ENCODE results near the gene TOP3A.
"Not testable (repeated sequence)": the region's sequence is repeated elsewhere in the genome, so short reads cannot be mapped to it uniquely, and the experiment has no call there.

TOP3A gene

GRCh38 chr17:18314731-18315561, at the start of gene TOP3A, which contains the start of gene SMCR8:
TSS of gene TOP3A (minus strand) at chr17:18314994. CDS start at chr17:18314778, 216 bp downstream.
TSS of gene SMCR8 (plus strand) at chr17:18315293. CDS start at chr17:18315790, 497 bp downstream.
- DNase-seq, result peak; percentile 82 to 94

- no peak for DNase-seq
These were observed 49.4 kb upstream of the TOP3A start for GRCh38 chr17:18364166-18364565.

DNA sequence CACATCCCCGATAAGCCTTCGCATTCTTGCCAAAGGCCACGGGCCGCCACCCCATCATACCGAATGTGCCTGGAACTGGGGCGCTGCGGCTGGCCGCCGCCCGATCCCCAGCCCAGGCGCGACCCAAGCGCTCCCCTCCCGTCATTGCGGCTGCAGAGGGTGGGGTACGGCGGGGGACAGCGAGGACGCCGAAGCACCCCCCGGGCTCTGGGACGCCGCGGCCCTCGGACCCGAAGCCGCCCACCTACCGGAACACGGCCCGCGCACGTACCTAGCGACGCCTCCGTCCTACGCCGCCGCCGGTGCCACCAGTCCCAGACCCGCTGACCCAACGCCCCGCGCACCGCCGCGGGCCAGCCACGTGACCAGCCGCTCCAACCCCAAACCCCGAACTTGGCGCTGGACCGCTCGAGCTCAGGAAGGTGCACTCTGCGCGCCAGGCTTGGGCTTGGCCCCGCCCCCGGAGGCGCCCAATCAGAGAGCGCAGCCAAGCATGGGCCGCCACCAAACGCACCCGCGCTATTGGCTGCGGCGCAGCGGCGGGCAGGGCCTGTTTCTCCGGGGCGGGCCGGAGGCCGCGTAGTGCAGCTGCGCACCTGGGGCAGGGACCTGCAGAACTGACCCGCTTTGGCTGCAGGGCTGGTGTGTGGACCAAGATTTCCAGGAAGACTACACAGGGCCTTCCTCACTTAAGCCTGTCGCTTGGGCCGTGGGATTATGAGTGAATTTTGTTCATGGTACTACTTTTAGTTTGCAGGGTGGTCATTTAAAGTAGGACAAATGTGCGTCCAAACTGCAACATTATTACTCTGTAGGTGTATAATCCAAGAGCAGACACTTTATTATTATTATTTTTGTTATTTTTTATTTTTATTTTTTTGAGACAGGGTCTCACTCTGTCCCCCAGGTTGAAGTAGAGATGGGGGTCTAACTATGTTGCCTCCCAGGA, 48.6 kb upstream of the TOP3A start, which contains the start of gene SHMT1:
Gene SHMT1, minus strand, starts transcription at position 450 of the 949 bp plus-strand sequence. CDS start 7,569 bp downstream, outside the sequence.
- DNase-seq, result peak; percentile 82 to 92

- peak in 1 of 2 experiments; percentile 5 for DNase-seq
These were observed 47.9 kb upstream of the TOP3A start for GRCh38 chr17:18362698-18363100.

GRCh38 chr17:18361837-18362697, 47.3 kb upstream of the TOP3A start:
- DNase-seq, result no peak

- no peak for DNase-seq
These were observed 45.7 kb upstream of the TOP3A start for GRCh38 chr17:18360518-18360917.

GRCh38 chr17:18356624-18357023, 41.8 kb upstream of the TOP3A start:
- DNase-seq, result no peak

GRCh38 chr17:18353541-18353940, 38.7 kb upstream of the TOP3A start:
- no peak for DNase-seq

GRCh38 chr17:18344021-18344420, 29.2 kb upstream of the TOP3A start:
- no peak for DNase-seq

DNA sequence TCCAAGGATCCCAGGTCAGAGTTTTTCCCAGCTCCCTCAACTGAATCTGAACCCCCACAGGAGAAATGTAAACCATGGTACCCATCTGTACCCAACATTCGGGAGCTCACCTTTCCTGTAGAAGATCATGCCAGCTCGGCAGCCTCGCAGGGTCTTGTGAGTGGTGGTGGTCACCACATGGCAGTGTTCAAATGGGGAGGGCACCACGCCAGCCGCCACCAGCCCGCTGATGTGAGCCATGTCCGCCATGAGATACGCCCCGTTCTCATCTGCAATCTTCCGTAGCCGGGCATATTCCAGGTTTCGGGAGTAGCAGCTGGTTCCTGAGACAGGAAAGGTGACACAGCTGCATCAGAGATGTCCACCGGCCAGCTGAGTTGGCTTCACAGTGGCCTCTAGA, 25.1 kb upstream of the TOP3A start:
- no peak for DNase-seq

DNA sequence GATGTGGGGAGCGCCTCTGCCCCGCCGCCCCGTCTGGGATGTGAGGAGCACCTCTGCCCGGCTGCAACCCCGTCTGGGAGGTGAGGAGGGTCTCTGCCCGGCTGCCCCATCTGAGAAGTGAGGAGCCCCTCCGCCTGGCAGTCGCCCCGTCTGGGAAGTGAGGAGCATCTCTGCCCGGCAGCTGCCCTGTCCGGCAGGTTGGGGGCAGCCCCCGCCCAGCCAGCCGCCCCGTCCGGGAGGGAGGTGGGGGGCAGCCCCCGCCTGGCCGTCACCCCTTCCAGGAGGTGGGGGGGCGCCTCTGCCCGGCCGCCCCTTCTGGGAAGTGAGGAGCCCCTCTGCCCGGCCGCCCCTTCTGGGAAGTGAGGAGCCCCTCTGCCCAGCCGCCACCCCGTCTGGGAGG, 23.4 kb upstream of the TOP3A start:
- DNase-seq, result not testable (repeated sequence)

- DNase-seq, result no peak
These were observed 18.2 kb upstream of the TOP3A start for GRCh38 chr17:18332909-18333489.

GRCh38 chr17:18331879-18332278, 17.1 kb upstream of the TOP3A start:
- DNase-seq, result no peak

DNA sequence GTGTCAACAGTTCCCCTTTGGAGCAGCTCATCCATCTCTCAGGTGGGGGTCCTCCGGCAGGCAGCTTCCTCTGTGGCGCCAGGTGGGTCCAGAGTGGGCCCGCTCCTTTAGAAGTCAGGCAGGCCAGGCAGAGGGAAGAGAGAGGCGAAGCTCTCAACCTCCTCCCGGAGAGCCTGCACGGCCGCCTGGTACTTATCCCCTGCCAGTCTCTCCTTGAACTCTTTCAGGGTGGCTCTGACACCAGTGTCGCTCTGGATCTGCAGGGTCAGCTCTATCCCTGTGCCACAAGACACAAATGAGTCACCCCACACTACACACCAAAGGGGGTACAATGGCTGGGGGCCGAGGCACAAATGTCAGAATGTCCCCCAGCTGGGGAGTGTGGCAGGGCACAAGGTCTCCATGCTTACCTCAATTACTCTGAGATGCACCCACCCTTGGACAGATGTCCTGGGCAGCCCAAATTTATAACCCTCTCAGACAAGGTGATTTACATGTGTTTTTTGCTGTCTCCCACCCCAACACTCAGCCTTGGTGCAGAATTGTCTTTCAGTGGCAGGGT, 13.9 kb upstream of the TOP3A start:
- DNase-seq, result no peak

GRCh38 chr17:18327556-18327955, 12.8 kb upstream of the TOP3A start:
- no peak for DNase-seq

DNA sequence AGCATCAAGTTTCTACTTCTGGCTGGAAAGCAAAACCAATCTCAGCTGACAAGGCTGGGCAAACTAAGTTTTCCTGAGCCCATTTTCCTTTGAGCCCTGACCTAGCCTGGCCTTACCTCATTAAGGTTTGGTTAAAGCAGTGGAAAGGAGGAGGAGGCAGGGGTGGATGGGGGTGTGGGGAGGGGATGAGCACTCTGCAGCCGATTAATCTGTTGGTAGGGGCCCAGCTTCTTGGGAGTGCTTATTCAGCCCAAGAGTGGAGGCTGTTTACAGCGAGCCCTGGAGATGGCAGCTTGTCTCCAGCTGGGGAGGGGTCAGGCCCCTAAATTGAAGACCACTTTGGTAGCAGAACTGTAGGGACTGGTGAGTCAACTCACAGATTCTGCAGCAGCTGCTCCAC, 12.3 kb upstream of the TOP3A start:
- no peak for DNase-seq

- no peak for DNase-seq
These were observed 11.8 kb upstream of the TOP3A start for GRCh38 chr17:18326572-18326971.

DNA sequence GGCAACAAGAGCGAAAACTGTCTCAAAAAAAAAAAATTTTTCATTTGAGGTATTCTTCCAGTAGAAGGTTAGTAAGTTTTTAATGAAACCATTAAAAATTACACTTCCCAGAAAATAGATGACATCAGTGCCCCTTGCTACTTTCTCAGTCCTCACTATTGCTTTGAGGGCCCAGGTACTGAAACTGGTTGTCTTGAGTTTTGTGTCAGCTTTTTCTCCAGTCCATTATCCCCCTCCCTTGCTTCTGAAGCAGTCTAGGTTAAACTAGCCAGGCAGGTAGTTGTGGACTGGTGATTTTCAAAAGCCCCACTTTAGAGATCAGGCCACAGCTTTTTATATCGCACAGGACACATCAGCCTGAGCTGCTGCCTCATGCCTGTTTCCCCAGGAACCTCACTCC, 11.2 kb upstream of the TOP3A start:
- DNase-seq, result no peak

- DNase-seq, result no peak
These were observed 9.6 kb upstream of the TOP3A start for GRCh38 chr17:18324140-18325050.

DNA sequence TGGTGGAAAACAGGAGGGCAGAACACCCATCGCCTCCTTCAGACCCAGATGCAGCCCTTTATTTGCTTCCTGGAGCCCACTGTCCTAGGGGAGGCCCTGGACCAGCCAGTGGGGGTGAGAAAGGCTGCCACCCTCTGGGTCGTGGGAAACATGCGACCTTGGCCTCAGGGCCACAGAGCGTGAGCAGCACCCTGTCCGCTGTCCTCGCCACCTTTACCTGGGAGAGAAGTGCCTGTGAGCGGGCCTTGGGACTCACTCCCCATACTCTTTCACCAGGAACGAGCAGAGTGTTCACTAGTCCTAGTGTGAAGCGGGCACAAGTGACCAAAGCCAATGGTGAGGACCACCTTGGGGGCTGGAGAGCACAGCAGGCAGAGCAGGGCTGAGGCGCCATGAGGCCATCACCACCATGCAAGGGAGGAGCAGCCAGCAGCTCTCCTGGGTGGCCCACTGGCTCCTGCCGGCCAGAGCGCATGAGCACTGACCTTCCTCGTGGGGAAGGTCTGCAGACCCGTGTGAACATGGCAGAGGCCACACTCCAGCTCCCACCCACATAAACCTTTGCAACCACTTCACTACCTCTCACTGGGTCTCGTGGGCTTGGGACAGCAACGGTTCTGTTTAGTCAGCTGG, 8.8 kb upstream of the TOP3A start:
- no peak for DNase-seq
